SK-N-MC (cell line): ENCODE measurements around the gene PPP6R3.
"Not testable (repeated sequence)": the region's sequence is repeated elsewhere in the genome, so short reads cannot be mapped to it uniquely, and the experiment has no call there.

Source experiments
- EZH2 ChIP-seq: fragments of 200-600 bp; sonication (generic); IDR thresholded peaks from one replicate; pipeline ENCODE4 v1.6.1; 2017; ENCODE audit warnings: antibody characterized with exemption
- POLR2AphosphoS5 ChIP-seq: IDR thresholded peaks from 2 replicates; pipeline ENCODE4 v1.6.1; 2012; ENCODE audit warnings: mild to moderate bottlenecking, low read depth, low read length, borderline replicate concordance

- TF ChIP-seq EZH2, POLR2AphosphoS5: not testable (repeated sequence)
These were observed 164.5 kb downstream of the PPP6R3 start for GRCh38 chr11:68625069-68625468.
